ENCODE results near the gene CSTF3. TPM values are rescaled to one million over a fixed set of nuclear protein-coding genes. Genes with fewer than 3 reads are reported as not detected.

The CSTF3 gene
- total RNA-seq, 1 donor from 2014 or later: 17.9 TPM

DNA sequence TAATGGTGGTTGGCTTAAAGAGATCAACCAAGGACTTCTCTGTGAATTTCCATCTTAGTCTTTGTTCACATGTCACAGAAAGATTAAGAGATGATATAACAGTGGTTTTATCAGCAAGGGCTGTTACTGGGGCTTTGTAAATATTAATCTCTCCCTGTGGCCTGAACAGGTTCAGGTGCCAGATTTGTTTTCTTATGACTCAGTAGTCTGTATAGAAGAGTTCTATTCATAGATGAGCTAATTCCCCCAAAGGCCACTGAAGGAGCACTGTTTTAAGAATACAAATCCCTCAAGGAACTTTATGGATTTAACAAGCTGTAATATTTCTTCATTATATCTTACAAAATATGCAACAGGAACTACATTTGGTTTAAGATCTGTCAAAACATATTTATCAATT lies 71.5 kb downstream of the CSTF3 start:
- no peak overlapping the region for H3K27ac Mint-ChIP-seq (ENCODE audit: unreplicated experiment)
- no peaks in the 10 kb centered on the region for H3K9me3 Mint-ChIP-seq (ENCODE audit: low read depth)
- DNase-seq (ENCODE audit: low spot score): no peak
- TF ChIP-seq, protein P1, sequence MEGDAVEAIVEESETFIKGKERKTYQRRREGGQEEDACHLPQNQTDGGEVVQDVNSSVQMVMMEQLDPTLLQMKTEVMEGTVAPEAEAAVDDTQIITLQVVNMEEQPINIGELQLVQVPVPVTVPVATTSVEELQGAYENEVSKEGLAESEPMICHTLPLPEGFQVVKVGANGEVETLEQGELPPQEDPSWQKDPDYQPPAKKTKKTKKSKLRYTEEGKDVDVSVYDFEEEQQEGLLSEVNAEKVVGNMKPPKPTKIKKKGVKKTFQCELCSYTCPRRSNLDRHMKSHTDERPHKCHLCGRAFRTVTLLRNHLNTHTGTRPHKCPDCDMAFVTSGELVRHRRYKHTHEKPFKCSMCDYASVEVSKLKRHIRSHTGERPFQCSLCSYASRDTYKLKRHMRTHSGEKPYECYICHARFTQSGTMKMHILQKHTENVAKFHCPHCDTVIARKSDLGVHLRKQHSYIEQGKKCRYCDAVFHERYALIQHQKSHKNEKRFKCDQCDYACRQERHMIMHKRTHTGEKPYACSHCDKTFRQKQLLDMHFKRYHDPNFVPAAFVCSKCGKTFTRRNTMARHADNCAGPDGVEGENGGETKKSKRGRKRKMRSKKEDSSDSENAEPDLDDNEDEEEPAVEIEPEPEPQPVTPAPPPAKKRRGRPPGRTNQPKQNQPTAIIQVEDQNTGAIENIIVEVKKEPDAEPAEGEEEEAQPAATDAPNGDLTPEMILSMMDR (IDR thresholded peaks at IDR 0.05): peak; percentile 19
- no peaks in the 10 kb centered on the region for H3K4me1 Mint-ChIP-seq (ENCODE audit: low read depth)
- H3K27me3 Mint-ChIP-seq (ENCODE audit: low read depth): no peaks in the 10 kb centered on the region
- H3K36me3 Mint-ChIP-seq (ENCODE audit: low read depth): peaks cover 21% of the 10 kb centered on the region
- H3K4me3 Mint-ChIP-seq (ENCODE audit: unreplicated experiment): no peak overlapping the region

DNA sequence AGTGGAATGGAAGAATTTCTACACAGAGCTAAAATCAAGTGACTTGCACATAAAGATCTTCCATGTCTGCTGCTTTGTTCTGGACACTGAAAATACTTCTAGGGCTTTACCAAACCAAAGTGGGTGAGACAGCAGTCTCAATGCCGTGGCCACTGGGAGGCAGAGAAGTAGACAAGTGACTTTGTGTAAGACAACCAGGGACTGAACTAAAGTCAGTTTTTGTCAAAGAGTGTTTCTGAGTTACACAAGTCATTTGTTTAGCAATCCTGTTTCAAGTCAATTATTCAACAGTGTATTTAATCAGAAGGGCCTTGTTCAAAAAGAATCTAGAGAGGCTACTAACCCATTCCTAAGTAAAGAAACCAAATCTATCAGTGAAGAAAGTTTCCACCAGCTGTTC lies 75.3 kb downstream of the CSTF3 start:
- Mint-ChIP-seq H3K4me3 (ENCODE audit: unreplicated experiment) (no peak overlapping the region), H3K27me3 (ENCODE audit: low read depth) (no peaks in the 10 kb centered on the region), H3K27ac (ENCODE audit: unreplicated experiment) (no peak overlapping the region), H3K36me3 (ENCODE audit: low read depth) (peaks cover 27% of the 10 kb centered on the region), H3K9me3 (ENCODE audit: low read depth) (no peaks in the 10 kb centered on the region), H3K4me1 (ENCODE audit: low read depth) (no peaks in the 10 kb centered on the region)
- TF ChIP-seq, protein P1 (IDR thresholded peaks at IDR 0.05): no peak
- no peak for DNase-seq (ENCODE audit: low spot score)

DNA sequence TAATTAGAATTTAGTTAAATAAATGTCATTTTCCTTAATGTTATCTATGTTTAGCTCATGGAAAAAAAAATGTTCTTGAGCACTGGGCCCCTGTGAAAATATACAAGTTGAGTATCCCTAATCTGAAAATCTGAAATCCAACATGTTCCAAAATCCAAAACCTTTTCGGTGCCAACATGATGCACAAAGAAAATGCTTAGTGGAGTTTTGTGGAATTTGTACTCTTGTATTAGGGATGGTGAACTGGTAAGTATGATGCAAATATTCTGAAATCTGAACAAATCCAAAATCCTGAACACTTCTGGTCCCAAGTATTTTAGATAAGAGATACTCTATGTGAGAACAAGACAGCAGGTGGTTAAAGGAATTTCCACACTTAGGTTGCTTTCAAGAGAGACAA lies 77.4 kb downstream of the CSTF3 start:
- Mint-ChIP-seq H3K4me3 (ENCODE audit: unreplicated experiment) (no peak overlapping the region), H3K27me3 (ENCODE audit: low read depth) (no peaks in the 10 kb centered on the region), H3K36me3 (ENCODE audit: low read depth) (peaks cover 27% of the 10 kb centered on the region), H3K27ac (ENCODE audit: unreplicated experiment) (peak overlapping the region; percentile 36), H3K4me1 (ENCODE audit: low read depth) (no peaks in the 10 kb centered on the region), H3K9me3 (ENCODE audit: low read depth) (no peaks in the 10 kb centered on the region)
- DNase-seq (ENCODE audit: low spot score): no peak
- TF ChIP-seq, protein P1 (IDR thresholded peaks at IDR 0.05): no peak

DNA sequence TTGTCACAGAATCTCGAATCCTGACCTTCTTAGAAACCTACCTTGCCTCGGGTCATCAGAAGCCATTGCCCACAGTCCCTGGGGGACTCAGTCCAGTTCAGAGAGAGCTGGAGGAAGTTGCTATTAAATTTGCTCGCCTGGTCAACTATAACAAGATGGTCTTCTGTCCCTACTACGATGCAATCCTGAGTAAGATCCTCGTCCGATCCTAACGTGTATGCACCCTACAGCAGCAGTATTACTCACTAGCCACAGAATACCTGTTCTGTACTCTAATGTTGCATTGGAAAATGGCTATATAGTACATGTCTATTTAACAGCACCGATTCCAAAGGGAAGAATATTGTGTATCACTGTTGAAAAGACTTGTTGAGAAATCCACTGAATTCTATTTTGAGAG lies 88.8 kb downstream of the CSTF3 start:
- TF ChIP-seq, protein P1 (IDR thresholded peaks at IDR 0.05): no peak
- H3K27me3 Mint-ChIP-seq (ENCODE audit: low read depth): no peaks in the 10 kb centered on the region
- H3K9me3 Mint-ChIP-seq (ENCODE audit: low read depth): no peaks in the 10 kb centered on the region
- H3K4me3 Mint-ChIP-seq (ENCODE audit: unreplicated experiment): no peak overlapping the region
- no peak overlapping the region for H3K27ac Mint-ChIP-seq (ENCODE audit: unreplicated experiment)
- H3K4me1 Mint-ChIP-seq (ENCODE audit: low read depth): no peaks in the 10 kb centered on the region
- H3K36me3 Mint-ChIP-seq (ENCODE audit: low read depth): peaks cover 41% of the 10 kb centered on the region
- no peak for DNase-seq (ENCODE audit: low spot score)

DNA sequence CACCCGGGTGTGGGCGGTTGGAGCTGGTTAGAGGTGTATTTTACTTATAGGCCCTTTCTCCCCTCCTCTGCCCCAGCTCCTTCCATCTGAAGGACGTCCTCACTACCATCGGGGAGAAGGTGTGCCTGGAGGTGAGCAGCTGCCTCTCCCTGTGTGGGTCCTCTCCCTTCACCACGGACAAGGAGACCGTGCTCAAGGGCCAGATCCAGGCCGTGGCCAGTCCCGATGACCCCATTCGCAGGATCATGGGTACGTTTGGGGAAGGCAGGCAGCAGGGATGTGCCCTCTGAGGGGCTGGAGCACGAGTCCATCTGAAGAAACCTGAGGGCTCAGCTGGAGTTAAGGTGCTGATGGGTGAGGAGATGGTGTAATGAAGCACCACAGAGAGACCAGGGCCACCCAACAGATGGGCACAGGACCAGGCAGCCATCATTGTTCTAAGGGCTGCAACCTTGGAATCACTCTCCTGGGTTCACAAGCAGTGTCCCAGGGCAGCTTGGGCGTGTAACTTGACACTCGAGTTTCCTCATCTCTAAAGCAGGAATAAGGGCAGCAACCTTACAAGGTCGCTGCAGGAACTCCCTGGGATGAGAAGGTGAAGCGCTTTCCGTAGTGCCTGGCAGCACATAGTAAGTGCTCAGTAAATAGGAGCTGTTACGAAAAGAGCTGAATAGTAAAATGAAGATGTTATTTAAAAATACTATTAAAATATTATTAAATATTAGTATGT lies 92.5 kb downstream of the CSTF3 start:
- no peak overlapping the region for H3K4me3 Mint-ChIP-seq (ENCODE audit: unreplicated experiment)
- no peak for DNase-seq (ENCODE audit: low spot score)
- no peaks in the 10 kb centered on the region for H3K9me3 Mint-ChIP-seq (ENCODE audit: low read depth)
- TF ChIP-seq, protein P1 (IDR thresholded peaks at IDR 0.05): no peak
- H3K36me3 Mint-ChIP-seq (ENCODE audit: low read depth): peaks cover 29% of the 10 kb centered on the region
- no peak overlapping the region for H3K27ac Mint-ChIP-seq (ENCODE audit: unreplicated experiment)
- peaks cover 5% of the 10 kb centered on the region for H3K4me1 Mint-ChIP-seq (ENCODE audit: low read depth)
- H3K27me3 Mint-ChIP-seq (ENCODE audit: low read depth): no peaks in the 10 kb centered on the region

All from chondrocyte (in vitro differentiated cells).